HG02571 (cell line): ENCODE measurements around the gene SOD3.

Source experiments
- ATAC-seq: cut with Tn5 transposase; IDR thresholded peaks from one replicate; pipeline ENCODE4 v1.9.1; 2021; ENCODE audit warnings: mild to moderate bottlenecking, moderate library complexity; ENCODE audit not compliant: unreplicated experiment

SOD3 gene

GRCh38 chr4:24801136-24801855, 5.9 kb downstream of the SOD3 start:
- ATAC-seq: no peak

DNA sequence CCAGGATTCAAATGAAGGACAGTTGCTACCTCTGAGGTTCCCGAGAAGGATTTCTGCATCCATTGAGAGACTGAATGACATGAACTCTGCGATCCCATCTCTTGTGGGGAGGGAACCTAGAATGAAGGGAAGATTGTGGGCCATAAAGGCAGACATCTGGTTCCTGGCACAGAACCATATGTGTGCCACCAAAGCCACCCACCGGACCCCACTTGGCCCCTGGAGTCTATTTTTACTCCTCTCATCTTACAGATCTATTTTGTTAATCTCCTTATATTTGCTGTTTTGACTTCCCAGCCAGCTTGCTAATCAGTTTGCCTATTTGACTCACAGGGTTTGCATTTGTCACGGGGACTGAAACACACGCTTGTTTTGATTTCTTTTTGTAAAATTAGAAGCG, 7.3 kb downstream of the SOD3 start:
- ATAC-seq: no peak

- no peak for ATAC-seq
Measured at GRCh38 chr4:24805067-24805466, 9.7 kb downstream of the SOD3 start.

GRCh38 chr4:24805566-24805965, 10.2 kb downstream of the SOD3 start:
- ATAC-seq: no peak

- ATAC-seq: no peak
Measured at GRCh38 chr4:24806206-24806990, 11.0 kb downstream of the SOD3 start.

GRCh38 chr4:24807611-24808010, 12.2 kb downstream of the SOD3 start:
- no peak for ATAC-seq

- ATAC-seq: no peak
Measured at GRCh38 chr4:24808261-24808660, 12.9 kb downstream of the SOD3 start.

DNA sequence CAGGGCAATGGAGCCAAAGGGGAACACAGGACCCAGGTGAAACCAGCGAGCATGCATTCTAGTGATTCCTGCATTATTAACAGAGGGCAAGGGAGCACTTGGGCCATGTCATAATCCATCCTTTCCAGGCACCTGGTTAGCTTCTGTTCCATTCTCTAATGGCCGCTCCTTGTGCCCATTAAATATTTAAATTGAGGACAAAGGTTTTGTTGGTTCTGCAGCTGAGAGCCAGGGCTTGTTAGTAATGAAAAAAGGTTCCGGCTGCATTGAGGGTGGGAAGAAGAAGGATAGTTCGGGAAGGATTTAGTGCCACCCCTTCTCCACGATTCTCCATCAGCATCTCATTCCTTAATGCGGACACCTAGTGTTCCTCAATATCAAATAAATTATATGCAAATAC, 13.6 kb downstream of the SOD3 start:
- no peak for ATAC-seq

DNA sequence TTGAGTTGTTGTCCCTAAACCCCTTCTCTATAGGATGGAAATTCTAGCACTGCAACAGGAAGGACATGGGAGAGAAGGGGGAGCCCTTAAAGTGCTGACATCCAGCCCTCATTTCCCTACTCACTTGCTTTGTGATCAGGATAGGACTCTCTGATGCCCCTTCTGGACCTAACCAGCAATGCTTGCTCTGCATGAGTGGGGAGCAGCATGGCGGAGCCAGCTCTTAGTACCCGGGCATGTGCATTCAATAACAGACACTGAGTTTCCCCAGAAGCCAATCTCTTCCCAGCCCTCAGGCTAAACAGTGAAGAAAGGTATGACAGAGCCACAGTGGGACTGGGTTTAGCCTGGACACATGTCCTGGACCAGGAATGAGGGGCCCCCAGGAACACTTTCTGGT, 14.0 kb downstream of the SOD3 start:
- ATAC-seq: no peak

DNA sequence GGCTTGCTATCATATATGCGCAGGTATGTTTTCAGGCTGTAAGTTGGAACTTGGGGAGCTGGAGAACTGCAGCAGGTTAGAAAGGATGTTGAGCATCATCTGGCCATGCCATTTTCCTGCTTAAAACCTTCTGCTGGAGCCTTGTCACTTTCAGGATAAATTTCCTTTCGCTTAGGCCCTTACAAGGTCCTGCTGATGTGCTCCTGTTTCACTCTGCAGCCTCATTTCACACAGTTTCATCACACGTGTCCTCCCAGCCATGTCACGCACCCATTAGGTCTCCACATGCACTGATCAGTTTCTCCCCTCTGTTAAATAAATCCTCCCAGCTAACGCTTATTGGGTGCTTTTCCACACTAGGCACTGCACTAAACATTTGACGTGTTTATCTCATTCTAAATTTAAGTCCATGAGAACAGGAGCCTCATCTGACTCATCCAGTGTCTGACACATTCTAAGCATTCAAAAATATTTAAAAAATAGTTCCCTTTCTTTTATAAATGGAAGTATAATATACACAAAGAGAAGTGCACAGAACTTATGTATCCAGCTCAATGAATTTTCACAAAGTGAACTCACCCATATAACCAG, 14.5 kb downstream of the SOD3 start:
- ATAC-seq: no peak

GRCh38 chr4:24810871-24811631, 15.7 kb downstream of the SOD3 start:
- ATAC-seq: no peak

DNA sequence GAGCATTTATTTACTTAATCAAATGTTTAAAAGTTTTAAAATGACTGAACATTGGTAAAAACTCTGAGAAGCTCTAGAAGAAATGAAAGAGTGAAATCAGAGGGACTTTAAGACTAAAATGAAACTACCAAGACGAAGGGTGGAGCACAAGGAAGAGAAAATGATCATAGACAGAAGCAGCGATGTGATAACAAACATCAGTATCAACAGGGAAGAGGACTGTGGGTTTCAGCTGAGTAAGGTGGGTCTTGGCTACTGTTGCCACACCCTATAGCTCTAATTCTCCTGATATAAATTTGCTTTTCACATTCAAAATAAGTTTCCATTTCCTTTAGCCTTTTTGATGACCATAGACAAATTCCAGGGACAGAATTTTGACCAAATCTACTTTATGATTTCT, 18.4 kb downstream of the SOD3 start:
- no peak for ATAC-seq

- no peak for ATAC-seq
Measured at GRCh38 chr4:24816797-24817196, 21.4 kb downstream of the SOD3 start.

GRCh38 chr4:24820541-24820940, 25.2 kb downstream of the SOD3 start:
- ATAC-seq: no peak

DNA sequence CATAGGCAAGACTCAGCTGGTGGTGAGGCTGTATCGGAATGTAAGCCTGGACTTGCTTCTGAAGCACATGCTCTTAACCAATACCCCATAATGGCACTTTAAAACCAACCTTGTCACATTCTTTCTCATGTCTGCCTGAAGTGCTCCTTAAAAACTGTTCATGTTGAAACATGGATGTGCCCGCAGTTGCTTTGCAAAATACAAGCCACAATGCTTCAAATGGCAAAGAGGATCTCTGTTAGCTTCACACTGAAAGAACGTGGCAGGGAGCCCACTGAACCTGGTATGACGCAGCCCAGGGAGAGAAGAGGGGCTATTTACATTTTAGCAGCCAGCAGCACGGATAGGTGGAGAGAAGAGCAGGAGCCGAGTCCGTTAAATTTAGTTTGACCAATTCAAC, 29.3 kb downstream of the SOD3 start:
- no peak for ATAC-seq

DNA sequence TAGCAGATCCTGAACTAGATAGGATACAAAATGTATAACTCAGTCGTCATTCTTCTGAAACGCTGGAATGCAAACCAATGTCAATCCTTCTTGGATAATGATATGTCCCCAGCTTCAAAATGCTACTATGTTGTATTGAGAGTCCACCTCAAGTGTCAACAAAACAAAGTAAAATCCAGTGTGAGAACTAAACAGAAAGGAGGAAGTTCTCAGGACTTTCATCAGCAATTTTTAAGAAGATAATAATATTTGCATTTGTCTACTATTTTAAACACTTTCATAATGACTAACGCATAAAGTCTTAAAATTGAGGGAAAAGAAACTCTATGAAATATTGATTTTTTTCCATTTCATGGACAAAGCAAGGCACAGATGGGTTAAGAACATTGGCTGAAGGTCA, 36.3 kb downstream of the SOD3 start:
- ATAC-seq: no peak

DNA sequence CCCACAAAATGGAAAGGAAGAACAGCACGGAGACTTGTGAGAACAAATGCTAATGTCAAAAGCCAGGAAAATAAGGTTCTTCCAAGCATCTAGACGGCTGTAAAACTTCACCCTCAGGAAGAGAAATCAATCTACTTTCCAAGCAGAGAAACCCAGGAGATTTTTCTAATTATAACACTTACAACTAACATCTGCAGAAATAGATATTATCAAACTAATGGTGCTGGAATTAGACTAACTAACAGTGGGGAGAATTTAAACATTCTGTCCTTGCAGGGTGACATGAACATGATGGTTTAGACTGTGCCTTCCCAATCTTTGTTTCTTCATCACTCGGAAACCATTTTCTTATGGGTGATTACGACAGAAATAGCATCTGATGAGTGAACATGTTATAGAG, 40.3 kb downstream of the SOD3 start:
- no peak for ATAC-seq

- no peak for ATAC-seq
Measured at GRCh38 chr4:24836661-24837242, 41.4 kb downstream of the SOD3 start.

DNA sequence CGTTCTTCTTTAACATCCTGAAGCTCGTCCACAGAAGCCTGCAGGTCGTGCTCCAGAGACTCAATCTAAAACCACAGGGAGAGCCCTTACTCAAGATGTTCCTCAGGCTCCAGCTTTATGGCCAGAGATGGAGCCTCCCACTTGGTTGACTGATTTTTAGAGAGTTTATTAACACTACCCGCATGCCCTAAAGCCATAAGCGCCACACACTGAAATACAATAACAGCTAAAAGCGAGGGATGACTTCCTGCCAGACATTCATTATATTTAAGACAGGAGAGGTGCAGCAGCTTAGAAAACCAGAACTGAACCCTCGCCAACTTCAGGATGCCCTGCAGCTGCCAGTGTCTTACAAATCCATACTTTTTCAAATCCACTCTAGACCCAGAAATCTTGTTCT, 42.0 kb downstream of the SOD3 start:
- ATAC-seq: no peak

GRCh38 chr4:24837781-24838180, 42.4 kb downstream of the SOD3 start:
- ATAC-seq: no peak

DNA sequence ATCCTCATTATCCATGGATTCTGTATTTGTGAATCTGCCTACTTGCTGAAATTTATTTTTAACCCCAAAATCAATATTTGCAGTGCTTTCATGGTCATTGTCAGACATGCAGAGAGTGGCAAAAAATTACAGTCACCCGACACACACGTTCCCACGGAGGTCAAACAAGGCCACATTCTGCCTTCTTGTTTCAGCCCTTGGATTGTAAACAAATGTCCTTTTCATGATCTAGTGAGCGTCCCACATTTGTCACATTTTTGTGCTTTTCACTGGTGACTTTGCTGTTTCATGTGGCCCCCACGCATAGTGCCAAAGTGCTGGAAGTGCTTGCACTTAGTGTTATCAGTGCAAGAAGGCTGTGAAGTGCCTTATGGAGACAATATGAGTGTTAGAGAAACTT, 45.0 kb downstream of the SOD3 start:
- no peak for ATAC-seq
